Kidney epithelial cell (primary cell): ENCODE measurements around the gene FOXRED2. TPM values are rescaled to one million over a fixed set of nuclear protein-coding genes. Genes with fewer than 3 reads are reported as not detected.

Source experiments
- DNase-seq: peaks from one replicate; pipeline ENCODE4 v3.0.0-alpha.2; 2010; ENCODE audit warnings: low read depth
- H3K27me3 ChIP-seq: 2 replicates; pipeline ENCODE4 v1.6.0; 2011; ENCODE audit warnings: low read length; ENCODE audit not compliant: control insufficient read depth, insufficient read depth
- H3K36me3 ChIP-seq: 2 replicates; pipeline ENCODE4 v1.5.1; 2011; ENCODE audit warnings: low read length; ENCODE audit not compliant: control insufficient read depth, insufficient read depth
- H3K4me3 ChIP-seq: 2 replicates; pipeline ENCODE4 v1.5.1; 2011; ENCODE audit warnings: low read depth, mild to moderate bottlenecking, control low read depth, low read length
- total RNA-seq: library from RNA; depleted of rRNA; stranded (reverse); fragments of >200 nt; gene quantifications from 2 replicates; pipeline ENCODE4 v1.2.3, GENCODE V29; 2015
- TF ChIP-seq, protein P1 (sequence below): IDR thresholded peaks from 2 replicates; pipeline ENCODE4 v1.5.1; 2011; ENCODE audit warnings: mild to moderate bottlenecking, moderate library complexity, low read length, control low read depth, inconsistent platforms; ENCODE audit not compliant: insufficient read depth, poor library complexity, severe bottlenecking

FOXRED2 gene
- total RNA-seq, 1 donor from 2014 or later = 16.6 TPM

DNA sequence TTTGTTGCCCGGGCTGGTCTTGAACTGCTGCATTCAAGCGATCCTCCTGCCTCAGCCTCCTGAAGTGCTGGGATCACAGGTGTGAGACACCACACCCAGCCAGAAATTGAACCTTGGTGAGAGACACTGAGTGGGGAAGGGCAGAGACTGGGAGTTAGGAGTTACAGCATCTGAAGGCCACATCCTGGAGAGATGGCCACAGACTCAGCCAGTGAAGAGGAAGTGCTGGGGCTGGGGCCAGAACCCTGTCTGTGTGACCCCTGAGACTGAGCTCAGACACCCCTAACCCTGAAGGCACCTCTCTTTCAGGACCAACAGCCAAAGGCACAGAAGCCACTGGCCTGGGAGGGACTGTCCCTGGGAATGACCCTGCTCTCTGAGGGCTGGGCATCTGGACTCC is 59.2 kb downstream of the FOXRED2 start:
- no peaks in the 10 kb centered on the region for H3K27me3 ChIP-seq
- TF ChIP-seq, protein P1, sequence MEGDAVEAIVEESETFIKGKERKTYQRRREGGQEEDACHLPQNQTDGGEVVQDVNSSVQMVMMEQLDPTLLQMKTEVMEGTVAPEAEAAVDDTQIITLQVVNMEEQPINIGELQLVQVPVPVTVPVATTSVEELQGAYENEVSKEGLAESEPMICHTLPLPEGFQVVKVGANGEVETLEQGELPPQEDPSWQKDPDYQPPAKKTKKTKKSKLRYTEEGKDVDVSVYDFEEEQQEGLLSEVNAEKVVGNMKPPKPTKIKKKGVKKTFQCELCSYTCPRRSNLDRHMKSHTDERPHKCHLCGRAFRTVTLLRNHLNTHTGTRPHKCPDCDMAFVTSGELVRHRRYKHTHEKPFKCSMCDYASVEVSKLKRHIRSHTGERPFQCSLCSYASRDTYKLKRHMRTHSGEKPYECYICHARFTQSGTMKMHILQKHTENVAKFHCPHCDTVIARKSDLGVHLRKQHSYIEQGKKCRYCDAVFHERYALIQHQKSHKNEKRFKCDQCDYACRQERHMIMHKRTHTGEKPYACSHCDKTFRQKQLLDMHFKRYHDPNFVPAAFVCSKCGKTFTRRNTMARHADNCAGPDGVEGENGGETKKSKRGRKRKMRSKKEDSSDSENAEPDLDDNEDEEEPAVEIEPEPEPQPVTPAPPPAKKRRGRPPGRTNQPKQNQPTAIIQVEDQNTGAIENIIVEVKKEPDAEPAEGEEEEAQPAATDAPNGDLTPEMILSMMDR = no peak

DNA sequence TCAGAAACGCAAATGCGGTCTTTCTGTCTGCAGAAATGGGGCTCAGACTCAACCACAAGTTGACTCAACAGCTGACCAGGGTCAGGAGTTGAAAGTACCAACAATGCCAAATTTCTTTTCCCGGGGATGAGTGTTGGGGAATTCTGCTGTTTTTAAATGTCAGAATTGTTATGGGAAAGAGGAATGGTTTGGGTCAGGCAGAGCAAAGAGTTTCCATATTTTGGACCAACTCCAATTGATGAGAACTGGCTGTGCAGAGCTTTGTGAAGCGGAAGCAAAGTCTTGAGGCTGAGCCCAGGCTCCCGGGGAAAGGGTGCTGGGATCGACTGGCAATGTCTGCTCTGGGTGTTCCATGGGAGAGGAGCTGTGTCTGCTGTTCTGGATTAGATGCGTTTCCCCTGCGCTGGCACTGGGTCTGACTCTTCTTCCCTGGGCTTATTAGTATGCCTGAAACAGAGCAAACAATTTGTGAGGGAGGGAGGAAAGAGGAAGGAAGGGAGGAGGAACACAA is 61.6 kb downstream of the FOXRED2 start:
- no peaks in the 10 kb centered on the region for H3K27me3 ChIP-seq
- no peaks in the 10 kb centered on the region for H3K36me3 ChIP-seq
- no peak for DNase-seq
- H3K4me3 ChIP-seq = no peak overlapping the region
- TF ChIP-seq, protein P1 = no peak

More for the DNA sequence above, 59.2 kb downstream of the FOXRED2 start:
- Histone ChIP-seq H3K4me3 (no peak overlapping the region), H3K36me3 (no peaks in the 10 kb centered on the region)
- no peak for DNase-seq

DNA sequence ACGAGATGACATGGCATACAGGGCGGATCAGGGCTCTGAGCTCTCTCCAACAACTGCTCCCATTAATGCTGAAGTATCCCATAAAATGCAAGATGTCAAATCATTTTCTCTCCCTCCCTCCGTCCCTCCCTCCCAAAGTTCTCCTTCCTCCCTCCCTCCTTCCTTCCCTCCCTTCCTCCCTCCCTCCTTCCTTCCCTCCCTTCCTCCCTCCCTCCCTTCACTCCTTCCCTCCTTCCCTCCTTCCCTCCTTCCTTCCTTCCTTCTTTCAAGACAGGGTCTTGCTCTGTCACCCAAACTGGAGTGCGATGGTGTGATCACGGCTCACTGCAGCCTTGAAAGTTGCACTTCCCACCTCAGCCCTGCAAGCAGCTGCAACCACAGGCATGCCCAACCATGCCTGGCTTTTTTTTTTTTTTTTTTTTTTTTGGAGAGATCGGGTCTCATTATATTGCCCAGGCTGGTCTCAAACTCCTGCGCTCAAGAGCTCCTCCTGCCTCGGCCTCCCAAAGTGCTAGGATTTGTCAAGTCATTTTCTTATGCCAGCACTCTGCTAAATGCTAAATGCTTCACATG is 63.6 kb downstream of the FOXRED2 start:
- DNase-seq = no peak
- TF ChIP-seq, protein P1 = no peak
- Histone ChIP-seq H3K36me3 (no peaks in the 10 kb centered on the region), H3K27me3 (no peaks in the 10 kb centered on the region), H3K4me3 (no peak overlapping the region)

DNA sequence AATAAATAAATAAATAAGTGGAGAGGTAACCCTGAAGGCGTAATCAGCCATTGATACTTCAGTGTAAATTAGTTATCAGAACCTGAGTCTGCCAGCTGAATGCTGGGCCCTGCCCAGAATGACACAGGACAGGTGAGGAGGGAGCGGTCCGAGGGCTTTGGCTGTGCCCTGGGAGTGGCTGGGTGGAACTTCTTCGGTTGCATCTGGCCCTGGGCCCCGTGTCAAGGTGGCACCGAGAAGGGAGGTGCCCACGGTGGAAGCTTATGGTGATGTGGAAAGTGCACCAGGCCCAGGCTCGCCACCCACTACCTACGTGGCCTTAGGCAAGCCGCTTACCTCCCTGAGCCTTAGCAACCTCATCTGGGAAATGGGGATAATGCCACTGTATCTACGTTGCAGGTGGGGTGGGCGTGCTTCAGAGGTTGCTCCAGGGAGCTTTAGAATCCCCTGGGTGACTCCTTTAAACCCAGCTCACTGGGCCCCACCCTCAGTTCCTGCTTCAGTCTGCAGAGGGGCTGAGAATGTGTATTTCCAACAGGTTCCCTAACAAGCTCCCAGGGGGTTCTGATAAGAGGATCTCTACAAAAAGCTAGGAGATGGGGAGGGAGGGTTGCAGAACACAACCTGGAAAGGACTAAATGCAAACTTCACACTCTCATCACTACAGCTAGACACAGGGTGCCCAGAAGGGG is 64.2 kb downstream of the FOXRED2 start:
- Histone ChIP-seq H3K36me3 (no peaks in the 10 kb centered on the region), H3K4me3 (no peak overlapping the region), H3K27me3 (no peaks in the 10 kb centered on the region)
- DNase-seq = no peak
- TF ChIP-seq, protein P1 = no peak

DNA sequence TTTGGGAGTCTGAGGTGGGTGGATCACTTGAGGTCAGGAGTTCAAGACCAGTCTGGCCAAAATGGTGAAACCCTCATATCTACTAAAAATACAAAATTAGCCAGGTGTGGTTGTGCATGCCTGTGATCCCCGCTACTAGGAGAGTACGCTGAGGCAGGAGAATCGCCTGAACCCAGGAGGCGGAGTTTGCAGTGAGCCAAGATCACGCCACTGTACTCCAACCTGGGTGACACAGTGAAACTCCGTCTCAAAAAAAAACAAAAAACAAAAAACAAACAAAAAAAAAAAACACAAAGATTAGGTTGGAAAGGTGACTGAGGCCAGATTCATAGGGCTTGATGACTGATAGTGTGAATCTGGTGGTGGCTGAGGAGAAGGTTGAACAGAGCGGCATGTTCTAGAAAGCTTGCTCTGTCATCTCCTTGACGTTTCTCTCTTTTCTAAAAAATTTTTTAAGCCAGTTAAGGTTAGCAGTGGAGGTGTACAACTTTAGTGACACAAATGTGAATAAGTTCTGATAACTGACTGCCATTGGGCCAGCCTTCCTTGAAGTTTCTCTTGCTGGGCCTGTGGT is 66.3 kb downstream of the FOXRED2 start:
- no peak overlapping the region for H3K4me3 ChIP-seq
- H3K36me3 ChIP-seq = no peaks in the 10 kb centered on the region
- DNase-seq = no peak
- H3K27me3 ChIP-seq = no peaks in the 10 kb centered on the region
- TF ChIP-seq, protein P1 = no peak
